ENCODE data around the gene SAMHD1.
"Not testable (repeated sequence)": the region's sequence is repeated elsewhere in the genome, so short reads cannot be mapped to it uniquely, and the experiment has no call there.

The SAMHD1 gene

GRCh38 chr20:36951979-36952738, 651 bp upstream of the SAMHD1 start:
- DNase-seq = no peak

GRCh38 chr20:36950414-36951197, 902 bp downstream of the SAMHD1 start:
- peak; percentile 21 for DNase-seq

GRCh38 chr20:36941401-36941835, 10.1 kb downstream of the SAMHD1 start:
- DNase-seq = no peak

GRCh38 chr20:36937402-36937770, 14.1 kb downstream of the SAMHD1 start:
- no peak for DNase-seq

DNA sequence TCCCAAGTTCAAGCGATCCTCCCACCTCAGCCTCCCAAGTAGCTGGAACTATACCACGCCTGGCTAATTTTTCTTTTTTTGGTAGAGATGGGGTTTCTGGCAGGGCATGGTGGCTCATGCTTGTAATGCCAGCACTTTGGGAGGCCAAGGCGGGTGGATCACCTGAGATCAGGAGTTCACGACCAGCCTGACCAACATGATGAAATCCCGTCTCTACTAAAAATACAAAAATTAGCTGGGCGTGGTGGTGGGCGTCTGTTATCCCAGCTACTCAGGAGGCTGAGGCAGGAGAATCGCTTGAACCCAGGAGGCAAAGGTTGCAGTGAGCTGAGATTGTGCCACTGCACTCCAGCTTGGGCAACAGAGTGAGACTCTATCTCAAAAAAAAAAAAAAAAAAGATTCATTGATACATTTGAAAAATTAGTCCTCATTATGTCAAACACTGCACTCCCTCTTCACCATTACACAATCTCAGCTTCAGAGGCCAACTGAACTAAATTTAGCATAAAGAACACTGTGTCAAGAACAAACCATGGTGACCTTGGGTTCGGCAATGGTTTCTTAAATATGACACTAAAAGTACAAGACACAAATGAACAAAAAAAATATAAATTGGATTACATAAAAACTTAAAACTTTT, 14.6 kb downstream of the SAMHD1 start:
- not testable (repeated sequence) for DNase-seq

- no peak for DNase-seq
Observed at GRCh38 chr20:36936341-36936740, 15.2 kb downstream of the SAMHD1 start.

- DNase-seq = not testable (repeated sequence)
Observed at GRCh38 chr20:36933571-36933970, 17.9 kb downstream of the SAMHD1 start.

DNA sequence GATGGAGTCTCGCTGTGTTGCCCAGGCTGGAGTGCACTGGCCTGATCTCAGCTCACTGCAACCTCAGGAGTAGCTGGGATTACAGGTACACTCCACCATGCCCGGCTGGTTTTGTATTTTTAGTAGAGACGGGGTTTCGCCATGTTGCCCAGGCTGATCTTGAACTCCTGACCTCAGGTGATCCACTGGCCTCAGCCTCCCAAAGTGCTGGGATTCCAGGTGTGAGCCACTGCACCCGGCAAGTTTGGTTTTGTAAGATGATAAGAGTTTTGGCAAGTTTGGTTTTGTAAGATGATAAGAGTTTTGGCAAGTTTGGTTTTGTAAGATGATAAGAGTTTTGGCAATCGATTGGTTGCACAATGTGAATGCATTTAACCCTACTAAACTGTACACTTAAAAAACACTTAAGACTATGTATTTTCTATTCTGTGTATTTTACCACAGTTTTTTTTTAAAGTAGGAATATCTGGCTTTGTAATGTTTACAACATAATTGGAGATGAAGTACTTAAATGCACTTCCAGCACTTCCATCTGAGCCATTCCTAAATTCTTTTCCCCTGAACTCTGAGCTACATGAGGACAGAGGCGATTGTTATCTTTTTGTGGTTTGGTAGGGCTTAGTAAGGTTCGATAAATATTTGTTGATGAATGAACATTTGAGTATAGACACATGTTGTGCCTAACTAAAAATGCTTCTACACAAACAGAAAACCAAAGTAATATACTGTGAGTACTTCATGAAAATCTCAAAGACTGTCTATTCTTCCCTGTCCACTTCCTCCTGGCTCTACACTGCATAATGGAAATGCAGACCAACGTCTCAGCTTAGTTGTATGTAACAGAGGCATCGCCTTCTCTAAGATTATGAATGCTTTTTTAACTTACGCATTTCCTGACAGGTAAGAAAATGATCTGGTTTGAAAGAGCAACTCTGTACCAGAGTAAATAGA, 18.8 kb downstream of the SAMHD1 start:
- no peak for DNase-seq

GRCh38 chr20:36932067-36932466, 19.4 kb downstream of the SAMHD1 start:
- DNase-seq = not testable (repeated sequence)

- no peak for DNase-seq
Observed at GRCh38 chr20:36929691-36930090, 21.8 kb downstream of the SAMHD1 start.

DNA sequence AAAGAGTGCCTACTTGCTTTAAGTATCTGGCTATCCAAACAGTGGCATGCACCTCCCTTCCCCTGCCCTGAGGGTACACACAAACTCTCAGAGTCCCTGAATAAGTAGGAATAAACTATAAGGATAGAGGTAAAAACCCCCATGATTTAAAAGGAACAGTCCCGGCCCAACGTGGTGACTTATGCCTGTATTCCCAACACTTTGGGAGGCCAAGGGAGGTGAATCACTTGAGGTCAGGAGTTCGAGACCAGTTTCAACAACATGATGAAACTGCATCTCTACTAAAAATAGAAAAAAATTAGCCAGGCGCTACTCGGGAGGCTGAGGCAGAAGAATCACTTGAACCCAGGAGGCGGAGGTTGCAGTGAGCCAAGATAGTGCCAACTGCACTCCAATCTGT, 22.2 kb downstream of the SAMHD1 start:
- DNase-seq = no peak

GRCh38 chr20:36927704-36928103, 23.8 kb downstream of the SAMHD1 start:
- no peak for DNase-seq

DNA sequence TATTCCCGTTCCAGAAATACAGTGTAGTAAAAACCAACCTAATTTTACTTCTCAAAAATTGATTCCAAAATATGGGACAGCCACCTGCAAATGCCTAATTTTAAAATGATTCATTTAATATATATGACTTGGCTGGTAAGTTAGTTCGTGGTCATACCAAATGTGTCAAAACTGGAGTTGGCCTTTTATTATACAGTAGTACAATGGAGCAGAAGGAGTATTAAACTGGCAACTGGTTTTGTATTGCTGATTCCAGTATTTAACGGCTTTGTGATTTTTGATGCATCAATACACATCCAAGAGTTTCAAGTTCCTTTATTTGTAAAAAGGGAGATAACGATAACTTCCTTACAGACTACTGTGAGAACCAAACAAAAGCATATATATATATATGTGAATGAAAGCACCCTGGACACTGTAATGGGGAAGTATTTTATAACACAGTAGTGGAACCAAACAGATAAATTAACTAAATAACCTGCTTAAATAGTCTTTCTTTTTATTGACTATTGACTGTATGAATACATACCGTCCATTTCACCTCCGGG, 24.8 kb downstream of the SAMHD1 start:
- DNase-seq = no peak

DNA sequence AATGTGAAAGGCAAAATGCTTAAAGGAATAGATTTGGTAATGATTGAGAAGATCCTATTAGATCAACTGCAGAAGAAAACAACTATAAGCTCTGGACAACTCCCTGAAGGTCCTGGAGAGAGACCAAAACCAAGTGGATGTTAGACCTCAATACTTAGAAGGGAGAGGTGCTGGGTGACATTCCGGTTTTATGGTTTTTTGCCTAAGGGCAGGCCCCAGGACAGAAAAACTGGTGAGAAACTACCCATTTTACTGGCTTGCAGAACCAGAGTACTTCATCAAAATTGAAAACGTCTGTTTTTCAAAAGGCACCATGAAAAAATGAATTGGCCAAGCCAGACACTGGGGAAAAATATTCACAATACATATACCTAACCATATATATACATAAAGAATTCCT, 26.3 kb downstream of the SAMHD1 start:
- no peak for DNase-seq

GRCh38 chr20:36924167-36925045, 27.1 kb downstream of the SAMHD1 start:
- DNase-seq = no peak

DNA sequence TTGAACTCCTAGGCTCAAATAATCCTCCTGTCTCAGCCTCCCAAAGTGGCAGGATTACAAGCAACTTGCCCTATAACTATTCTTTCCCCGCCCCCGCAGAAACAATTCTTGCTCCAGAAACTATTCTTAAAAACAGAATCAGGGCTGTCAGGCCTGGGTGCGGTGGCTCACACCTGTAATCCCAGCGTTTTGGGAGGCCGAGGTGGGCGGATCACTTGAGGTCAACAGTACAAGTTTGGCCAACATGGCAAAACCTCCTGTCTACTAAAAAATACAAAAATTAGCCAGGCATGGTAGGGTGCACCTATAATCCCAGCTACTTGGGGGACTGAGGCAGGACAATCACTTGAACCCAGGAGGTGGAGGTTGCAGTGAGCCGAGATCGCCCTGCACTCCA, 31.2 kb downstream of the SAMHD1 start:
- DNase-seq = no peak

GRCh38 chr20:36919715-36920333, 31.7 kb downstream of the SAMHD1 start:
- no peak for DNase-seq

DNA sequence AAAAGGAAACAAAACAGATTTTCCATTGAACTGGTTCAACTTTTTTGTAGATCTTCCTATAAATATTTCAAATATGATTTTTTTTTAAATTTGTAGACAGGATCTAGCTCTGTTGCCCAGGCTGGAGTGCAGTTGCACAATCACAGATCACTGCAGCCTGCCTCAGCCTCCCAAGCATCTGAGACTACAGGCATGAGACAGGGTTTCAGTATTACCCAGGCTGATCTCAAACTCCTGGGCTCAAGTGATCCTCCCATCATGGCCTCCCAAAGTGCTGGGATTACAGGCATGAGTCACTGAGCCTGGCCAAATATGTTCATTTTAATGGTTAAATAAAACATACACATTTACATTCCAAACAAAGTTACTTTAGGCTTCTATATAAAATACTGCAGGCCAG, 33.6 kb downstream of the SAMHD1 start:
- no peak for DNase-seq

DNA sequence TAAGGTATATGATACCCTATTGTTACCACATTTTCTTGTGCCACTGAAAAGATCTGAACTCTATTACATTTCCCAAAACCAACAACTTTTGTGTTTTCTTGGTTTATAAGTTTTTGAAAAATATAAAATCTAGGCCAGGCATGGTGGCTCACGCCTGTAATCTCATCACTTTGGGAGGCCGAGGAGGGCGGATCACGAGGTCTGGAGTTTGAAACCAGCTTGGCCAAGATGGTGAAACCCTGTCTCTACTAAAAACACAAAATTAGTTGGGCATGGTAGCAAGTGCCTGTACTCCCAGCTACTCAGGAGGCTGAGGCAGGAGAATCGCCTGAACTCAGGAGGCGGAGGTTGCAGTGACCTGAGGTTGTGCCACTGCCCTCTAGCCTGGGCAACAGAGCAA, 34.3 kb downstream of the SAMHD1 start:
- no peak for DNase-seq

DNA sequence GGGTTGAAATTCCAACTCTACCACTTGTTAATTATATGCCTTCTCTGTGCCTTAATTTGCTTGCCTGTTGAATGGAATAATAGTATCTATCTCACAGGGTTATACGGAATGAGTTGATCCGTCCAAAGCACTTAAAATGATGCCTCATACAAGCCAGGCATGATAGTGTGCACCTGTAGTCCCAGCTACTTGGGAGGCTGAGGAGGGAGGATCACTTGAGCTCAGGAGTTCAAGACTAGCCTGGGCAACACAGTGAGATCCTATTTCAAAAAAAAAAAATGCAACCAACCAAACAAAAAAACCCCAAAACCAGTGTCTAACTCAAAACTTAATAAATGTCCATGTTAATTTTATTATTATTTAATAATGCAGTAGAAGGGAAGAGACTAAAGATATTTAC, 35.3 kb downstream of the SAMHD1 start:
- DNase-seq = no peak

- DNase-seq = no peak
Observed at GRCh38 chr20:36908603-36909002, 42.9 kb downstream of the SAMHD1 start.
